ENCODE data around the gene MYO9B.

GRCh38 chr19:17081672-17082630, 6.4 kb downstream of the MYO9B start:
- TF ChIP-seq EZH2 (IDR thresholded peaks at IDR 0.05; ENCODE audit: low read length, missing control alignments) (no peak), CTCF (conservative IDR thresholded peaks at IDR 0.05 in 1 of 2, IDR thresholded peaks at IDR 0.05 in 1 of 2; ENCODE audit: low read depth in 1 of 2, low read length in 2 of 2) (no peak)
